Heart left ventricle (tissue), 16 donors: ENCODE results near the gene ASB6. TPM values are rescaled to one million over a fixed set of nuclear protein-coding genes. Genes with fewer than 3 reads are reported as not detected.

ENCODE experiments used
- ATAC-seq, 4 donors: fragments of 200-7000 bp; cut with Tn5 transposase; one replicate each; pipeline ENCODE4 v1.9.1; 2020 to 2022; ENCODE audit warnings: moderate library complexity in 4 of 4, mild to moderate bottlenecking in 3 of 4, moderate number of reproducible peaks in 1 of 4
- DNase-seq, 5 donors: peaks; one replicate each; pipeline ENCODE4 v3.0.0-alpha.2; 2020
- H3K27ac ChIP-seq, 12 donors: fragments of 200-600 bp; sonication (generic) in 4 of 12; one replicate each; pipeline versions ENCODE4 v1.5.0 to v1.8.0; 2016 to 2022; ENCODE audit warnings: mild to moderate bottlenecking in 2 of 12
- H3K27me3 ChIP-seq, 9 donors: fragments of 200-600 bp; sonication (generic) in 2 of 9; one replicate each; pipeline versions ENCODE4 v1.5.1 to v1.8.0; 2016 to 2022; ENCODE audit warnings: mild to moderate bottlenecking in 3 of 9
- H3K36me3 ChIP-seq, 9 donors: fragments of 200-600 bp; sonication (generic) in 2 of 9; one replicate each; pipeline versions ENCODE4 v1.5.0 to v1.8.0; 2018 to 2022; ENCODE audit warnings: mild to moderate bottlenecking in 2 of 9
- H3K4me1 ChIP-seq, 12 donors: fragments of 200-600 bp; sonication (generic) in 4 of 12; one replicate each; pipeline versions ENCODE4 v1.5.0 to v1.8.0; 2016 to 2022; ENCODE audit warnings: mild to moderate bottlenecking in 3 of 12
- H3K4me3 ChIP-seq, 12 donors: fragments of 200-600 bp; sonication (generic) in 4 of 12; one replicate each; pipeline versions ENCODE4 v1.5.0 to v1.8.0; 2017 to 2022; ENCODE audit warnings: mild to moderate bottlenecking in 9 of 12, moderate library complexity in 4 of 12
- H3K9me3 ChIP-seq, 12 donors: fragments of 200-600 bp; sonication (generic) in 4 of 12; one replicate each; pipeline versions ENCODE4 v1.5.0 to v1.8.0; 2016 to 2022; ENCODE audit warnings: mild to moderate bottlenecking in 1 of 12
- CTCF ChIP-seq, 12 donors: fragments of 200-600 bp; sonication (generic) in 4 of 12; IDR thresholded peaks; one replicate each; pipeline versions ENCODE4 v1.5.0 to v1.8.0; 2018 to 2022; ENCODE audit warnings: antibody characterized with exemption in 12 of 12, mild to moderate bottlenecking in 5 of 12
- POLR2A ChIP-seq, 2 donors: fragments of 450-650 bp; IDR thresholded peaks; one replicate each; pipeline ENCODE4 v1.6.1; 2017; ENCODE audit warnings: antibody characterized with exemption in 2 of 2, mild to moderate bottlenecking in 2 of 2, moderate library complexity in 2 of 2
- WGBS, 4 donors: extraction: QIAGEN DNeasy Blood & Tissue Kit in 2 of 4; methylation state at CpG; one replicate each; pipeline versions ENCODE4 v1.1.5 to v1.1.7; 2013 to 2018; 5-methylcytosine and 5-hydroxymethylcytosine counted together
- intact Hi-C, 10 donors: fragments of 100-400 bp; cut with DNase I; formaldehyde crosslinking; loops; one replicate each; pipeline versions ENCODE4 v1.11.1 to v1.14.2; 2022
- polyA plus RNA-seq, 2 donors: library from polyadenylated mRNA; stranded (reverse); fragments of 200-250 nt; gene quantifications; one replicate each; pipeline ENCODE4 v1.2.3, GENCODE V29; 2013
- total RNA-seq, 9 donors: library from RNA; depleted of rRNA in 2 of 9; stranded (reverse); fragments of >200 nt in 2 of 9; fragmentation: NEBNext Ultra II Directional in 3 of 9; extraction: Animal tissue kit (Norgen Biotek cat#: 25700) in 3 of 9; gene quantifications; one replicate each; pipeline versions ENCODE4 v1.1.0 to v1.2.4, GENCODE V29; 2016 to 2023
- donor health status: ischemic (EF 13 %, LVEDD 7.1; RV severe dilation, severe dysfunction).
- donor health status: healthy with polysubstance abuse.
- donor health status: DM: no; HTN: yes; CAD: no.
- donor health status: DM: no; HTN: no; CAD: no.
- donor health status: ischemic (EF 25% LVEDD 6.9; RV normal size, moderate dysfunction).
- donor health status: ischemic (EF 25% LVEDD 5.7; RV mildly dilated, moderate dysfunction).
- donor health status: healthy.
- donor health status: DM: yes; HTN: yes; CAD: no.
- donor health status: ischemic (EF 35%, LVEDD 5.7; RV mildly dilated, moderate dysfunction).
- donor health status: nonischemic (EF 11% LVEDD 7.7; RV severe dilation, severe dysfunction).
- donor health status: DM: yes; HTN: yes; CAD: no.
- donor health status: PGD.
- donor health status: ischemic (EF 29% LVEDD 5.4; RV normal size, mild dysfunction).
- donor health status: nonischemic (EF 23%, LVEDD 6.1; RV moderate dilation, normal function).

Gene ASB6
- total and polyA plus RNA-seq, 11 donors = 7.5 to 22.5 (median 10.3) TPM

DNA sequence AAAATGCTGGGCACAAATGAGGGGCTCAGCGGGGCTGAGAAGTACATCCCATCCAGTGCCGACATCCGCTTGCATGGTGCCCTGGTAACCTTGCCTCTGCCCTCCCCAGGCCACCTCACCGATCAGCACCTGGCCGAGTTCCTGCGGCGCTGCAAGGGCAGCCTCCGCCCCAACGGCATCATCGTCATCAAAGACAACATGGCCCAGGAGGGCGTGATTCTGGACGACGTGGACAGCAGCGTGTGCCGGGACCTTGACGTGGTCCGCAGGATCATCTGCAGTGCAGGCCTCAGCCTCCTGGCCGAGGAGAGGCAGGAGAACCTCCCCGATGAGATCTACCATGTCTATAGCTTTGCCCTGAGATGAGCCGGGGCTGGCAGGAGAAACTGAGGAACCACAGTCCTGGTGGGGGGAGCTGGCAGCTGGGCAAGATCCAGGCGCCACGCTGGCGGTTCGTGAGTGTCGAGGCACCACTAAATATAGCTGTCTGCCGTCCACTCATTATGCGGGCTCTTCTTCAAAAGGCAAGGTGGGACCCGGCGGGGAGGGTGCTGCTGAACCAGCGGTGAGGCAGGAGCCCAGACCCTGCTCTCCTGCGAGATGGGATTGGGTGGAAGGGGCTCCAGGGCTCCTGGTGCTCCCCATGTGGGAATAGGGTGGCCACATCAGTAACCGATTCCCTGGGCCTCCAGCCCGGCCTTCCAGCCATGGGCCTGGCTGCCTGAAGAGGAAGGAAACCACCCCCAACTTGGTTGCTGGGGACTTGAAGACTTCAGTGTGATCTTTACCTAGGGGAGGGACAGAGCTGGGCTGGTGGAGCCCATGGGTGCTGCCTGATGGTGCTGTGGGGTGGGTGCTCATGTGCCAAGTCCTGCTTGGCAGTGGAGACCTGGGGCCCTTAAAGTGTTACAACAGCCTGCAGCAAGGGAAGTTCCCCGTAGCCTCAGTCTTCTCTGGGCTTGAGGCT is 6.6 kb downstream of the ASB6 start:
- DNase-seq (no peak), ATAC-seq (no peak)
- Histone ChIP-seq H3K36me3 (peaks cover 9 to 76% (median 68%) of the 10 kb centered on the region in 9 donors), H3K27ac (no peak overlapping the region), H3K4me3 (no peak overlapping the region), H3K27me3 (no peaks in the 10 kb centered on the region), H3K4me1 (peaks cover 6 to 36% (median 29%) of the 10 kb centered on the region in 12 donors), H3K9me3 (no peaks in the 10 kb centered on the region)
- TF ChIP-seq CTCF (IDR thresholded peaks at IDR 0.05) (no peak), POLR2A (IDR thresholded peaks at IDR 0.05) (no peak)
- intact Hi-C loops = no loop called here
- WGBS, 4 donors = 79 to 89% (median 86%) methylated on average over 17 to 34 of the region's 34 CpGs

DNA sequence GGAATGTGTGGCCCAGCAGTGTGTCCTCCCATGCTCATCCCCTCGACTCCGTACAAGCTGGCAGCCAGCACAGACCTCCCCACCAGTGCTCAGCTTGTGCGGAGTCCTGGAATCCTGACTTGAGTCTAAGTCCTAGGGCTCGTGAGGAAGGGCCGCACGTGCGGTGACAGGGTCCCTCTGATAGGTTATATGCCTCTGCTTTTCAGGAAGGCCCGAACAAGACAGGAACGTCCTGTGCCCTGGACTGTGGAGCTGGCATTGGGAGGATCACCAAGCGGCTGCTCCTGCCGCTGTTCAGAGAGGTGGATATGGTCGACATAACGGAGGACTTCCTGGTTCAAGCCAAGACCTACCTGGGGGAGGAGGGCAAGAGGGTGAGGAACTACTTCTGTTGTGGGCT is 8.1 kb downstream of the ASB6 start:
- DNase-seq (no peak), ATAC-seq (no peak)
- H3K4me1 ChIP-seq = peaks cover 6 to 42% (median 31%) of the 10 kb centered on the region in 12 donors
- no peaks in the 10 kb centered on the region for H3K9me3 ChIP-seq
- H3K27me3 ChIP-seq = no peaks in the 10 kb centered on the region
- H3K4me3 ChIP-seq = no peak overlapping the region
- 79 to 90% (median 82%) methylated on average over 8 to 13 of the region's 13 CpGs for WGBS, 4 donors
- peaks cover 9 to 67% (median 62%) of the 10 kb centered on the region in 9 donors for H3K36me3 ChIP-seq
- no peak for TF ChIP-seq CTCF (IDR thresholded peaks at IDR 0.05)
- no peak overlapping the region for H3K27ac ChIP-seq
- intact Hi-C loops = no loop called here

GRCh38 chr9:129633207-129633606 is 8.7 kb downstream of the ASB6 start:
- Histone ChIP-seq H3K9me3 (no peaks in the 10 kb centered on the region), H3K27ac (no peak overlapping the region), H3K36me3 (peaks cover 8 to 61% (median 56%) of the 10 kb centered on the region in 9 donors), H3K27me3 (no peaks in the 10 kb centered on the region), H3K4me3 (no peak overlapping the region), H3K4me1 (peaks cover 9 to 48% (median 37%) of the 10 kb centered on the region in 12 donors)
- no peak for TF ChIP-seq POLR2A (IDR thresholded peaks at IDR 0.05)
- TF ChIP-seq CTCF (IDR thresholded peaks at IDR 0.05) = no peak
- WGBS, 4 donors = 91 to 95% (median 92%) methylated on average over 4 of the region's 4 CpGs
- intact Hi-C loops = no loop called here
- DNase-seq = no peak
- ATAC-seq = no peak

DNA sequence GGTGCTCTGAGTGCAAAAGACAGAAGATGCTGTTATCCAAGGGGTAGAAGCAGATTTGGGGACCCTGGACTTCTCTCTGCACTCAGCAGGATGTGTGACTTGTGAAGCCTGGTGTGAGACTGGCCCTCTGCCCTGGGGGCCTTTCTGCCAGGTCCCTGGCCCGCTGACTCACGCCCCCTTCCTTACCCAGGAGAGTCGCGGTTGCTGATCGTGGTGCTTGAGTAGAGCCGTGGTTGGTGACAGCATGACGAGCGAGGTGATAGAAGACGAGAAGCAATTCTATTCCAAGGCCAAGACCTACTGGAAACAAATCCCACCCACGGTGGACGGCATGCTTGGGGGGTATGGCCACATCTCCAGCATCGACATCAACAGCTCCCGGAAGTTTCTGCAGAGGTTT is 9.5 kb downstream of the ASB6 start:
- Histone ChIP-seq H3K27me3 (no peaks in the 10 kb centered on the region), H3K9me3 (no peaks in the 10 kb centered on the region), H3K4me3 (no peak overlapping the region), H3K36me3 (peaks cover 8 to 57% (median 50%) of the 10 kb centered on the region in 9 donors), H3K27ac (no peak overlapping the region), H3K4me1 (peaks cover 17 to 56% (median 45%) of the 10 kb centered on the region in 12 donors)
- ATAC-seq (peak in 1 of 4 donors; percentile 12), DNase-seq (no peak)
- no peak for TF ChIP-seq CTCF (IDR thresholded peaks at IDR 0.05)
- 52 to 59% (median 56%) methylated on average over 7 to 13 of the region's 13 CpGs for WGBS, 4 donors
- intact Hi-C loops = no loop called here
